Liver (tissue), 9 donors: ENCODE measurements around the gene CNGA3. TPM values are rescaled to one million over a fixed set of nuclear protein-coding genes. Genes with fewer than 3 reads are reported as not detected.

Experiments used
- DNase-seq: peaks from one replicate; pipeline ENCODE4 v3.0.0-alpha.2; 2017; ENCODE audit warnings: low spot score
- H3K27ac ChIP-seq, 2 donors: one replicate each; pipeline ENCODE4 v1.7.0; 2013; ENCODE audit warnings: inconsistent platforms in 2 of 2, low read length in 2 of 2, control low read depth in 1 of 2, low read depth in 1 of 2, mild to moderate bottlenecking in 1 of 2
- H3K27me3 ChIP-seq, 4 donors: one replicate each; pipeline versions ENCODE4 v1.6.1 to v1.7.0; 2013; ENCODE audit warnings: low read length in 3 of 4, inconsistent platforms in 1 of 4, mild to moderate bottlenecking in 1 of 4, moderate library complexity in 1 of 4; ENCODE audit not compliant: control insufficient read depth in 4 of 4, insufficient read depth in 4 of 4
- H3K36me3 ChIP-seq, 4 donors: one replicate each; pipeline versions ENCODE4 v1.6.1 to v1.7.0; 2013; ENCODE audit warnings: low read length in 3 of 4, mild to moderate bottlenecking in 3 of 4, low read depth in 1 of 4, moderate library complexity in 1 of 4; ENCODE audit not compliant: control insufficient read depth in 4 of 4, insufficient read depth in 3 of 4
- H3K4me1 ChIP-seq, 4 donors: one replicate each; pipeline versions ENCODE4 v1.6.1 to v1.7.0; 2013; ENCODE audit warnings: low read length in 3 of 4, mild to moderate bottlenecking in 3 of 4, moderate library complexity in 1 of 4; ENCODE audit not compliant: control insufficient read depth in 4 of 4, insufficient read depth in 4 of 4
- H3K4me3 ChIP-seq, 3 donors: one replicate each; pipeline versions ENCODE4 v1.6.1 to v1.7.0; 2013; ENCODE audit warnings: low read length in 3 of 3, control low read depth in 1 of 3, low read depth in 1 of 3, mild to moderate bottlenecking in 1 of 3
- H3K9ac ChIP-seq, 2 donors: one replicate each; pipeline ENCODE4 v1.7.0; 2013; ENCODE audit warnings: low read length in 2 of 2, mild to moderate bottlenecking in 2 of 2, moderate library complexity in 2 of 2, control low read depth in 1 of 2, low read depth in 1 of 2
- H3K9me3 ChIP-seq, 4 donors: one replicate each; pipeline versions ENCODE4 v1.6.1 to v1.7.0; 2013; ENCODE audit warnings: low read length in 3 of 4; ENCODE audit not compliant: control insufficient read depth in 4 of 4
- EGR1 ChIP-seq, 2 donors: IDR thresholded peaks; 2 replicates each; pipeline ENCODE4 v1.6.1; 2016 to 2018; ENCODE audit warnings: antibody characterized with exemption in 2 of 2, low read depth in 2 of 2
- FOXA1 ChIP-seq: IDR thresholded peaks from 2 replicates; pipeline ENCODE4 v1.6.1; 2016; ENCODE audit warnings: antibody characterized with exemption
- FOXA2 ChIP-seq: IDR thresholded peaks from 2 replicates; pipeline ENCODE4 v1.6.1; 2016; ENCODE audit warnings: antibody characterized with exemption
- GABPA ChIP-seq, 2 donors: IDR thresholded peaks in 1 of 2; conservative IDR thresholded peaks in 1 of 2; 2 replicates each; pipeline ENCODE4 v1.6.1; 2016; ENCODE audit warnings: antibody characterized with exemption in 2 of 2, mild to moderate bottlenecking in 1 of 2, moderate library complexity in 1 of 2
- HNF4A ChIP-seq, 2 donors: conservative IDR thresholded peaks; 2 replicates each; pipeline ENCODE4 v1.6.1; 2016; ENCODE audit warnings: antibody characterized with exemption in 2 of 2, mild to moderate bottlenecking in 2 of 2
- HNF4G ChIP-seq: IDR thresholded peaks from 2 replicates; pipeline ENCODE4 v1.6.1; 2016; ENCODE audit warnings: antibody characterized with exemption
- JUND ChIP-seq, 2 donors: IDR thresholded peaks; 2 replicates each; pipeline ENCODE4 v1.6.1; 2016; ENCODE audit warnings: antibody characterized with exemption in 2 of 2
- NR2F2 ChIP-seq: IDR thresholded peaks from 2 replicates; pipeline ENCODE4 v1.6.1; 2016; ENCODE audit warnings: antibody characterized with exemption
- RAD21 ChIP-seq, 2 donors: IDR thresholded peaks; 2 replicates each; pipeline ENCODE4 v1.6.1; 2016; ENCODE audit warnings: antibody characterized with exemption in 2 of 2, mild to moderate bottlenecking in 2 of 2
- RXRA ChIP-seq, 2 donors: IDR thresholded peaks; 2 replicates each; pipeline ENCODE4 v1.6.1; 2017 to 2018; ENCODE audit warnings: antibody characterized with exemption in 2 of 2, mild to moderate bottlenecking in 1 of 2
- SP1 ChIP-seq: IDR thresholded peaks from 2 replicates; pipeline ENCODE4 v1.6.1; 2018; ENCODE audit warnings: antibody characterized with exemption, mild to moderate bottlenecking
- TAF1 ChIP-seq: conservative IDR thresholded peaks from 2 replicates; pipeline ENCODE4 v1.6.1; 2016; ENCODE audit warnings: antibody characterized with exemption, mild to moderate bottlenecking
- YY1 ChIP-seq: IDR thresholded peaks from 2 replicates; pipeline ENCODE4 v1.6.1; 2016; ENCODE audit warnings: antibody characterized with exemption, mild to moderate bottlenecking
- WGBS: extraction: QIAGEN DNeasy Blood & Tissue Kit; methylation state at CpG from one replicate; pipeline ENCODE4 v1.1.7; 2013; 5-methylcytosine and 5-hydroxymethylcytosine counted together
- polyA plus RNA-seq, 2 donors: library from polyadenylated mRNA; stranded (reverse) in 1 of 2; unstranded in 1 of 2; fragments of 200-250 nt in 1 of 2; fragments of >200 nt in 1 of 2; fragmentation: Nextera tagmentation in 1 of 2; extraction: Ambion mirVana in 1 of 2; gene quantifications; one replicate each; pipeline versions ENCODE4 v1.2.1 to v1.2.3, GENCODE V29; 2013 to 2015
- total RNA-seq, 2 donors: library from RNA; depleted of rRNA; stranded (reverse); fragments of >200 nt; gene quantifications; one replicate each; pipeline ENCODE4 v1.2.3, GENCODE V29; 2014
- TF ChIP-seq, protein P1 (sequence below): fragments of 150-350 bp; IDR thresholded peaks from 2 replicates; pipeline ENCODE4 v1.5.1; 2017; ENCODE audit warnings: improper control_type of control experiment, low read depth, low read length; ENCODE audit not compliant: missing input control
- TF ChIP-seq, protein P2 (sequence below): IDR thresholded peaks from 2 replicates; pipeline ENCODE4 v1.6.1; 2016; ENCODE audit warnings: antibody characterized with exemption
- TF ChIP-seq, protein P3 (sequence below): IDR thresholded peaks from 2 replicates; pipeline ENCODE4 v1.6.1; 2016; ENCODE audit warnings: antibody characterized with exemption
- TF ChIP-seq, protein P4 (sequence below): IDR thresholded peaks from 2 replicates; pipeline ENCODE4 v1.6.1; 2016; ENCODE audit warnings: antibody characterized with exemption
- donor health status: healthy.
- donor health status: healthy.
- donor health status: healthy.
- donor health status: healthy.
- donor health status: healthy.

The CNGA3 gene
- total and polyA plus RNA-seq, 4 donors, result not detected

DNA sequence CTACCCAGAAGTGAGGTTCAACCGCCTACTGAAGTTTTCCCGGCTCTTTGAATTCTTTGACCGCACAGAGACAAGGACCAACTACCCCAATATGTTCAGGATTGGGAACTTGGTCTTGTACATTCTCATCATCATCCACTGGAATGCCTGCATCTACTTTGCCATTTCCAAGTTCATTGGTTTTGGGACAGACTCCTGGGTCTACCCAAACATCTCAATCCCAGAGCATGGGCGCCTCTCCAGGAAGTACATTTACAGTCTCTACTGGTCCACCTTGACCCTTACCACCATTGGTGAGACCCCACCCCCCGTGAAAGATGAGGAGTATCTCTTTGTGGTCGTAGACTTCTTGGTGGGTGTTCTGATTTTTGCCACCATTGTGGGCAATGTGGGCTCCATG, 49.7 kb downstream of the CNGA3 start:
- no peak for DNase-seq
- 86% methylated on average over 6 of the region's 6 CpGs for WGBS
- Histone ChIP-seq H3K27me3 (peaks cover 0 to 11% (median 0%) of the 10 kb centered on the region in 4 donors), H3K9me3 (no peaks in the 10 kb centered on the region), H3K36me3 (no peaks in the 10 kb centered on the region), H3K4me1 (no peaks in the 10 kb centered on the region), H3K4me3 (no peak overlapping the region), H3K9ac (no peak overlapping the region), H3K27ac (no peak overlapping the region)
- TF ChIP-seq HNF4A (conservative IDR thresholded peaks at IDR 0.05) (no peak), HNF4G (no peak), GABPA (IDR thresholded peaks at IDR 0.05 in 1 of 2, conservative IDR thresholded peaks at IDR 0.05 in 1 of 2) (no peak), FOXA2 (no peak), RXRA (IDR thresholded peaks at IDR 0.05) (no peak), RAD21 (IDR thresholded peaks at IDR 0.05) (no peak), JUND (IDR thresholded peaks at IDR 0.05) (no peak), TAF1 (no peak), EGR1 (IDR thresholded peaks at IDR 0.05; ENCODE audit: low read depth in 2 of 2) (no peak), FOXA1 (no peak), YY1 (no peak), NR2F2 (no peak), SP1 (no peak)
- TF ChIP-seq, protein P1, sequence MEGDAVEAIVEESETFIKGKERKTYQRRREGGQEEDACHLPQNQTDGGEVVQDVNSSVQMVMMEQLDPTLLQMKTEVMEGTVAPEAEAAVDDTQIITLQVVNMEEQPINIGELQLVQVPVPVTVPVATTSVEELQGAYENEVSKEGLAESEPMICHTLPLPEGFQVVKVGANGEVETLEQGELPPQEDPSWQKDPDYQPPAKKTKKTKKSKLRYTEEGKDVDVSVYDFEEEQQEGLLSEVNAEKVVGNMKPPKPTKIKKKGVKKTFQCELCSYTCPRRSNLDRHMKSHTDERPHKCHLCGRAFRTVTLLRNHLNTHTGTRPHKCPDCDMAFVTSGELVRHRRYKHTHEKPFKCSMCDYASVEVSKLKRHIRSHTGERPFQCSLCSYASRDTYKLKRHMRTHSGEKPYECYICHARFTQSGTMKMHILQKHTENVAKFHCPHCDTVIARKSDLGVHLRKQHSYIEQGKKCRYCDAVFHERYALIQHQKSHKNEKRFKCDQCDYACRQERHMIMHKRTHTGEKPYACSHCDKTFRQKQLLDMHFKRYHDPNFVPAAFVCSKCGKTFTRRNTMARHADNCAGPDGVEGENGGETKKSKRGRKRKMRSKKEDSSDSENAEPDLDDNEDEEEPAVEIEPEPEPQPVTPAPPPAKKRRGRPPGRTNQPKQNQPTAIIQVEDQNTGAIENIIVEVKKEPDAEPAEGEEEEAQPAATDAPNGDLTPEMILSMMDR, result no peak
- TF ChIP-seq, protein P2, sequence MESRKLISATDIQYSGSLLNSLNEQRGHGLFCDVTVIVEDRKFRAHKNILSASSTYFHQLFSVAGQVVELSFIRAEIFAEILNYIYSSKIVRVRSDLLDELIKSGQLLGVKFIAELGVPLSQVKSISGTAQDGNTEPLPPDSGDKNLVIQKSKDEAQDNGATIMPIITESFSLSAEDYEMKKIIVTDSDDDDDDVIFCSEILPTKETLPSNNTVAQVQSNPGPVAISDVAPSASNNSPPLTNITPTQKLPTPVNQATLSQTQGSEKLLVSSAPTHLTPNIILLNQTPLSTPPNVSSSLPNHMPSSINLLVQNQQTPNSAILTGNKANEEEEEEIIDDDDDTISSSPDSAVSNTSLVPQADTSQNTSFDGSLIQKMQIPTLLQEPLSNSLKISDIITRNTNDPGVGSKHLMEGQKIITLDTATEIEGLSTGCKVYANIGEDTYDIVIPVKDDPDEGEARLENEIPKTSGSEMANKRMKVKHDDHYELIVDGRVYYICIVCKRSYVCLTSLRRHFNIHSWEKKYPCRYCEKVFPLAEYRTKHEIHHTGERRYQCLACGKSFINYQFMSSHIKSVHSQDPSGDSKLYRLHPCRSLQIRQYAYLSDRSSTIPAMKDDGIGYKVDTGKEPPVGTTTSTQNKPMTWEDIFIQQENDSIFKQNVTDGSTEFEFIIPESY, result no peak
- TF ChIP-seq, protein P3, sequence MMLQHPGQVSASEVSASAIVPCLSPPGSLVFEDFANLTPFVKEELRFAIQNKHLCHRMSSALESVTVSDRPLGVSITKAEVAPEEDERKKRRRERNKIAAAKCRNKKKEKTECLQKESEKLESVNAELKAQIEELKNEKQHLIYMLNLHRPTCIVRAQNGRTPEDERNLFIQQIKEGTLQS, result no peak

DNA sequence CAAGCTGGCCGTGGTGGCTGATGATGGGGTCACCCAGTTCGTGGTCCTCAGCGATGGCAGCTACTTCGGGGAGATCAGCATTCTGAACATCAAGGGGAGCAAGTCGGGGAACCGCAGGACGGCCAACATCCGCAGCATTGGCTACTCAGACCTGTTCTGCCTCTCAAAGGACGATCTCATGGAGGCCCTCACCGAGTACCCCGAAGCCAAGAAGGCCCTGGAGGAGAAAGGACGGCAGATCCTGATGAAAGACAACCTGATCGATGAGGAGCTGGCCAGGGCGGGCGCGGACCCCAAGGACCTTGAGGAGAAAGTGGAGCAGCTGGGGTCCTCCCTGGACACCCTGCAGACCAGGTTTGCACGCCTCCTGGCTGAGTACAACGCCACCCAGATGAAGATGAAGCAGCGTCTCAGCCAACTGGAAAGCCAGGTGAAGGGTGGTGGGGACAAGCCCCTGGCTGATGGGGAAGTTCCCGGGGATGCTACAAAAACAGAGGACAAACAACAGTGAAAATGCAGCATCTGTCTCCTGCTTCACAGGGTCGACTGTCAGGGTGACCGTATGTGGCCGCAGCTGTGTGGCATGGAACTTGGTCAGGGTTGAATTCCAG, 50.6 kb downstream of the CNGA3 start:
- 91% methylated on average over 23 of the region's 23 CpGs for WGBS
- TF ChIP-seq, protein P4, sequence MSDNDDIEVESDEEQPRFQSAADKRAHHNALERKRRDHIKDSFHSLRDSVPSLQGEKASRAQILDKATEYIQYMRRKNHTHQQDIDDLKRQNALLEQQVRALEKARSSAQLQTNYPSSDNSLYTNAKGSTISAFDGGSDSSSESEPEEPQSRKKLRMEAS, result no peak
- TF ChIP-seq TAF1 (no peak), RXRA (IDR thresholded peaks at IDR 0.05) (no peak), JUND (IDR thresholded peaks at IDR 0.05) (no peak)

More for the DNA sequence above, 50.6 kb downstream of the CNGA3 start:
- peaks cover 0 to 11% (median 0%) of the 10 kb centered on the region in 4 donors for H3K27me3 ChIP-seq
- no peaks in the 10 kb centered on the region for H3K9me3 ChIP-seq
- no peak overlapping the region for H3K4me3 ChIP-seq
- no peaks in the 10 kb centered on the region for H3K36me3 ChIP-seq
- no peak for DNase-seq
- no peak overlapping the region for H3K27ac ChIP-seq
- no peaks in the 10 kb centered on the region for H3K4me1 ChIP-seq
- no peak overlapping the region for H3K9ac ChIP-seq
